B cell (primary cell): ENCODE data around the gene LPXN.

Experiments used
- EZH2 ChIP-seq: IDR thresholded peaks from 2 replicates; pipeline ENCODE4 v1.6.1; 2012; ENCODE audit warnings: borderline replicate concordance, low read depth, mild to moderate bottlenecking, moderate library complexity, low read length; ENCODE audit not compliant: insufficient read depth, poor library complexity, severe bottlenecking
- TF ChIP-seq, protein P1 (sequence below): fragments of 200-600 bp; IDR thresholded peaks from one replicate; pipeline ENCODE4 v1.8.0; 2022; ENCODE audit warnings: antibody characterized with exemption, mild to moderate bottlenecking

DNA sequence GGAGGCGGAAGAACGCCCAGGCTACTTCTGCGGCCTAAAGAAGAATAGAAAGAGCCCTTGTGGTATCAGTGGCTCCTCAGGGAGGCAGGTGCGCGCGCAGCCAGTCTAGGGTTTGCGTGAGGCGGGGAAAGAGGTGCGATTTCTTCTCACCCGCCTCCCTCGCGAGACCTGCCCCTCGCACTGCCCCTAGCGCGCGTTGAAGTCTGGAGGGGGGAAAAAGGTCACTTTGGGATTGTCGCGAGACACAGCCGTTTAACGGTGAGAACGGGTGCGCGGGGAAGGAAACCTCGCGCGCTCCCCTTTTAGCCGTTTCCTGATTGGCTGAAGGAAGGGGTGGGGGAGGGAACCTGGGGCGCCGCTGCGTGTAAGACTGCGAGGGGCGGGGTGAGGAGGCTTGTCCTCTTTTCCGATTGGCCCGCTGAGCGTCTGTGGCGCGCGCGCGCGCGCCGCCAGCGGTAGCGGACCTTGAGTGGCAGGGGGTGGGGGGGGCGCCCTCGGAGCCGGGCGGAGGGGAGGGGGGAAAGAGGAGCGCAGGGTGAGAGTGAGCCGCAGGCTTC is 3.1 kb upstream of the LPXN start, which contains the start of gene ZFP91:
- TF ChIP-seq, protein P1, sequence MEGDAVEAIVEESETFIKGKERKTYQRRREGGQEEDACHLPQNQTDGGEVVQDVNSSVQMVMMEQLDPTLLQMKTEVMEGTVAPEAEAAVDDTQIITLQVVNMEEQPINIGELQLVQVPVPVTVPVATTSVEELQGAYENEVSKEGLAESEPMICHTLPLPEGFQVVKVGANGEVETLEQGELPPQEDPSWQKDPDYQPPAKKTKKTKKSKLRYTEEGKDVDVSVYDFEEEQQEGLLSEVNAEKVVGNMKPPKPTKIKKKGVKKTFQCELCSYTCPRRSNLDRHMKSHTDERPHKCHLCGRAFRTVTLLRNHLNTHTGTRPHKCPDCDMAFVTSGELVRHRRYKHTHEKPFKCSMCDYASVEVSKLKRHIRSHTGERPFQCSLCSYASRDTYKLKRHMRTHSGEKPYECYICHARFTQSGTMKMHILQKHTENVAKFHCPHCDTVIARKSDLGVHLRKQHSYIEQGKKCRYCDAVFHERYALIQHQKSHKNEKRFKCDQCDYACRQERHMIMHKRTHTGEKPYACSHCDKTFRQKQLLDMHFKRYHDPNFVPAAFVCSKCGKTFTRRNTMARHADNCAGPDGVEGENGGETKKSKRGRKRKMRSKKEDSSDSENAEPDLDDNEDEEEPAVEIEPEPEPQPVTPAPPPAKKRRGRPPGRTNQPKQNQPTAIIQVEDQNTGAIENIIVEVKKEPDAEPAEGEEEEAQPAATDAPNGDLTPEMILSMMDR = no peak
- no peak for TF ChIP-seq EZH2
